ENCODE results near the gene SLC35B2. TPM values are rescaled to one million over a fixed set of nuclear protein-coding genes. Genes with fewer than 3 reads are reported as not detected.

SLC35B2 gene
- total and polyA plus RNA-seq, 9 of the 15 experiments (the other 6 are each of a cell fraction or from before 2014, with no cell fraction given): 14.5 to 59.1 (median 47.1) TPM

DNA sequence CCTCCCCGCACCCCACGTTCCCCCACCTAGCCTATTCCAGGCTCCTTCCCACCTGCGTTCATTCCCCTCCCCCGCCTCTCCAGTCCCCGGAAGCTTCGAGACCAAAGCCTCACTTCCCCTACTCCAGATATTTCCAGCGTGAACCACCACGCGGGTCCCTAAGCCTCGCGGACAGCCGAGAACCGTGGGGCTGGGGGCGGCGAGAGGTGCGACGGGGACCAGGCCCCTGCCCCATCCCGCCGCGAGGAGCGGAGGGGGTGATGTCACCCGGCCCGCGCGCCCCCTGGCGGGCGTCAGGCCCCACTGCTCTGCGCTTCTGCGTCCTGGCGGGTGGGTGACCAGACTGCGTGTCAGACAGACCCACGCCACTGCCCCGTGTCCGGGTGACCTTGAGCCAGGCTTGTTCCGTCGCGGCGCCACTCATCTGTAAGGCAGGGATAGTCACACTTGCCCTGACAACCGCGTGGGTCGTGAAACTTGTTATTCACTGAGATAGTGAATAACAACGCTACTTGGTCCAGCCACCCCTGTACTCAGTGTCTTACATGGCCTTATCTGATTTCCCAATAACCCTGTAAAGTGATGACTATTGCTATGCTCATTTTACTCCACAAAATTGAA lies 19.4 kb downstream of the SLC35B2 start (continued):
- TF ChIP-seq SMC3 (conservative IDR thresholded peaks at IDR 0.05; ENCODE audit: insufficient read depth, low read depth, low read length) (peak; percentile 87), KHSRP (IDR thresholded peaks at IDR 0.05) (no peak), BACH1 (tag; IDR thresholded peaks at IDR 0.05) (peak; percentile 37; the same call in 1 of the 2 replicates), ESRRB (CRISPR knock-in tag; IDR thresholded peaks at IDR 0.05; ENCODE audit: borderline replicate concordance) (peak; percentile 37; the same call in 1 of the 2 replicates), RBM39 (optimal IDR thresholded peaks at IDR 0.05; ENCODE audit: low read depth, low read length) (no peak), NR4A1 (CRISPR knock-in tag; IDR thresholded peaks at IDR 0.05) (no peak), NR4A1 (tag; IDR thresholded peaks at IDR 0.05) (peak; percentile 47; the same call in 1 of the 2 replicates), CXXC5 (CRISPR knock-in tag; IDR thresholded peaks at IDR 0.05) (peak; percentile 90), GATAD2A (IDR thresholded peaks at IDR 0.05) (peak; percentile 97), TAF1 (IDR thresholded peaks at IDR 0.05; ENCODE audit: control insufficient read depth, extremely low read depth, insufficient read depth, low read length, severe bottlenecking) (peak; percentile 28), HCFC1 (IDR thresholded peaks at IDR 0.05; ENCODE audit: low read depth, low read length) (peak; percentile 41; the same call in 1 of the 2 replicates), YBX1 (IDR thresholded peaks at IDR 0.05) (no peak), JUN (IDR thresholded peaks at IDR 0.05; ENCODE audit: borderline replicate concordance, low read depth, low read length) (peak; percentile 96), JUN (CRISPR knock-in tag; IDR thresholded peaks at IDR 0.05; ENCODE audit: borderline replicate concordance) (peak; percentile 100), FOXM1 (IDR thresholded peaks at IDR 0.05; ENCODE audit: low read depth) (no peak), FOXM1 (CRISPR knock-in tag; IDR thresholded peaks at IDR 0.05; ENCODE audit: low read depth) (peak; percentile 78; the same call in 1 of the 2 replicates), SMARCA4 (IDR thresholded peaks at IDR 0.05) (0 out of 2 replicates have a peak, but pooled peaks have one; percentile 11), GTF2F1 (IDR thresholded peaks at IDR 0.05; ENCODE audit: low read depth, low read length) (peak; percentile 69; the same call in 1 of the 2 replicates), SNIP1 (IDR thresholded peaks at IDR 0.05; ENCODE audit: low read depth) (no peak), HOXB6 (CRISPR knock-in tag; IDR thresholded peaks at IDR 0.05; ENCODE audit: borderline replicate concordance) (no peak), PRMT5 (CRISPR knock-in tag; IDR thresholded peaks at IDR 0.05) (no peak), ZNF830 (CRISPR knock-in tag; IDR thresholded peaks at IDR 0.05) (0 out of 2 replicates have a peak, but pooled peaks have one; percentile 54), ZNF232 (CRISPR knock-in tag; IDR thresholded peaks at IDR 0.05) (0 out of 2 replicates have a peak, but pooled peaks have one; percentile 63)
- TF ChIP-seq, protein P1, sequence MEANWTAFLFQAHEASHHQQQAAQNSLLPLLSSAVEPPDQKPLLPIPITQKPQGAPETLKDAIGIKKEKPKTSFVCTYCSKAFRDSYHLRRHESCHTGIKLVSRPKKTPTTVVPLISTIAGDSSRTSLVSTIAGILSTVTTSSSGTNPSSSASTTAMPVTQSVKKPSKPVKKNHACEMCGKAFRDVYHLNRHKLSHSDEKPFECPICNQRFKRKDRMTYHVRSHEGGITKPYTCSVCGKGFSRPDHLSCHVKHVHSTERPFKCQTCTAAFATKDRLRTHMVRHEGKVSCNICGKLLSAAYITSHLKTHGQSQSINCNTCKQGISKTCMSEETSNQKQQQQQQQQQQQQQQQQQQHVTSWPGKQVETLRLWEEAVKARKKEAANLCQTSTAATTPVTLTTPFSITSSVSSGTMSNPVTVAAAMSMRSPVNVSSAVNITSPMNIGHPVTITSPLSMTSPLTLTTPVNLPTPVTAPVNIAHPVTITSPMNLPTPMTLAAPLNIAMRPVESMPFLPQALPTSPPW (CRISPR knock-in tag; IDR thresholded peaks at IDR 0.05): peak; percentile 85
- TF ChIP-seq, protein P2, sequence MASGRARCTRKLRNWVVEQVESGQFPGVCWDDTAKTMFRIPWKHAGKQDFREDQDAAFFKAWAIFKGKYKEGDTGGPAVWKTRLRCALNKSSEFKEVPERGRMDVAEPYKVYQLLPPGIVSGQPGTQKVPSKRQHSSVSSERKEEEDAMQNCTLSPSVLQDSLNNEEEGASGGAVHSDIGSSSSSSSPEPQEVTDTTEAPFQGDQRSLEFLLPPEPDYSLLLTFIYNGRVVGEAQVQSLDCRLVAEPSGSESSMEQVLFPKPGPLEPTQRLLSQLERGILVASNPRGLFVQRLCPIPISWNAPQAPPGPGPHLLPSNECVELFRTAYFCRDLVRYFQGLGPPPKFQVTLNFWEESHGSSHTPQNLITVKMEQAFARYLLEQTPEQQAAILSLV (tag; IDR thresholded peaks at IDR 0.05): peak; percentile 44; the same call in 1 of the 2 replicates
- TF ChIP-seq, protein P3, sequence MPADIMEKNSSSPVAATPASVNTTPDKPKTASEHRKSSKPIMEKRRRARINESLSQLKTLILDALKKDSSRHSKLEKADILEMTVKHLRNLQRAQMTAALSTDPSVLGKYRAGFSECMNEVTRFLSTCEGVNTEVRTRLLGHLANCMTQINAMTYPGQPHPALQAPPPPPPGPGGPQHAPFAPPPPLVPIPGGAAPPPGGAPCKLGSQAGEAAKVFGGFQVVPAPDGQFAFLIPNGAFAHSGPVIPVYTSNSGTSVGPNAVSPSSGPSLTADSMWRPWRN (IDR thresholded peaks at IDR 0.05; ENCODE audit: low read depth): no peak
- TF ChIP-seq, protein P4, sequence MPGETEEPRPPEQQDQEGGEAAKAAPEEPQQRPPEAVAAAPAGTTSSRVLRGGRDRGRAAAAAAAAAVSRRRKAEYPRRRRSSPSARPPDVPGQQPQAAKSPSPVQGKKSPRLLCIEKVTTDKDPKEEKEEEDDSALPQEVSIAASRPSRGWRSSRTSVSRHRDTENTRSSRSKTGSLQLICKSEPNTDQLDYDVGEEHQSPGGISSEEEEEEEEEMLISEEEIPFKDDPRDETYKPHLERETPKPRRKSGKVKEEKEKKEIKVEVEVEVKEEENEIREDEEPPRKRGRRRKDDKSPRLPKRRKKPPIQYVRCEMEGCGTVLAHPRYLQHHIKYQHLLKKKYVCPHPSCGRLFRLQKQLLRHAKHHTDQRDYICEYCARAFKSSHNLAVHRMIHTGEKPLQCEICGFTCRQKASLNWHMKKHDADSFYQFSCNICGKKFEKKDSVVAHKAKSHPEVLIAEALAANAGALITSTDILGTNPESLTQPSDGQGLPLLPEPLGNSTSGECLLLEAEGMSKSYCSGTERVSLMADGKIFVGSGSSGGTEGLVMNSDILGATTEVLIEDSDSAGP (CRISPR knock-in tag; IDR thresholded peaks at IDR 0.05): no peak

Measured in K562 (cell line).